ENCODE data around the gene CCDC198.

Gene CCDC198

DNA sequence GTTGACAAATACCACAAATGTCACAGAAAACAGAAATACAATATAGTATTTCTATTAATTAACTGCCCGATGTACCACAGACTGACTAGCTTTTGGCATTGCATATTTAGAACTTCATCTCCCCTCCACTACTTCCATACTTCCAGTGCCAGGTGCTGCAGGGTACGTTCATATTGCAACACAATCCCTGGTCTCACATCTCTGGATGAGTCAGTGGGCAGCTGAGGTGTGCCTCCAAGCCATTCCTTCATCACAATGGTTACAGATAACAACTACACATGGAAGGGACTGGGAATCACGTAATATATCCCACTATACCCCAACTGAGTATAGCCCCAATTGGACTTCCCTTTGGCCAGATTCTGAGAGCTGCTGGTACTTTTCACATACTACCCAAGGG, 31.1 kb downstream of the CCDC198 start:
- DNase-seq = no peak

DNA sequence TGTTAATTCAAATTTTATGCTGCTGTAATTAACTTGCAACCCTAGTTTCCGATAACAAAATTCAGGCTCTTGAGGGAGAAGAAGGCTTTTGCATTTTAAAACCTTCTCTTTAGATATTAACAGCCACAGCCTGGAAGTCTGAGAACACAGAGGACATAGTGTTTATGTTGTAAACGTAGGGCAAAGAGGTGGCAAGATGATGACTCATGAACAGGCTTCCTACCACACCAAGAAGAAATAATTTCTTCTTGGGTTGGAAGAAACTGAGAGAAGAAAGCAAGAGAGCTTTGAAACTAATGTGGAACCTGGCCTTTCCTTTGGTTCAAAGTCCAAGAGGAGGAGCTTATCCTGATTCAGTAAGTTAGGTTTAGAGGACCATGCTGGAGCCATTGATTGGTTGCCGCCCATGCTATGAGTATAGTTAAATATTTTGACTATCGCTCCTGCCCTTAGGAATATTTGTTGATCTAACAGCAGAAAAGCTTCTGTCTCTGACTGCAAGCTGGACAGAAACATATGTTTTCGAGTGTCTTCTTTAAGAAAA, 31.8 kb downstream of the CCDC198 start:
- DNase-seq = no peak

DNA sequence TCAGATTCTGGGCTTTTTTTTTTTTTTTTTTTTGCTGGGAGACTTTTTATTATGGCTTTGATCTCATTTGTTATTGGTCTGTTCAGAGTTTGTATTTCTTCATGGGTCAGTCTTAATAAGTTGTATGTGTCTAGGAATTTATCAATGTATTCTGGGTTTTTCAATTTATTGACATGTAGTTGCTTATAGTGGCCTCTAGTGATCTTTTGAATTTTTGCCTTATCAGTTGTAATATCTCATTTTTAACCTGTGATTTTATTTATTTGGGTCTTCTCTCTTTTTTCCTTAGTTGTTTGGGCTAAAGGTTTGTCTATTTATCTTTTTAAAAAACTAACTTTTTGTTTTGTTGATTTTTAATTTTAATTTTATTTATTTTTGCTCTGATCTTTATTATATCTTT, 57.7 kb downstream of the CCDC198 start:
- no peak for DNase-seq

DNA sequence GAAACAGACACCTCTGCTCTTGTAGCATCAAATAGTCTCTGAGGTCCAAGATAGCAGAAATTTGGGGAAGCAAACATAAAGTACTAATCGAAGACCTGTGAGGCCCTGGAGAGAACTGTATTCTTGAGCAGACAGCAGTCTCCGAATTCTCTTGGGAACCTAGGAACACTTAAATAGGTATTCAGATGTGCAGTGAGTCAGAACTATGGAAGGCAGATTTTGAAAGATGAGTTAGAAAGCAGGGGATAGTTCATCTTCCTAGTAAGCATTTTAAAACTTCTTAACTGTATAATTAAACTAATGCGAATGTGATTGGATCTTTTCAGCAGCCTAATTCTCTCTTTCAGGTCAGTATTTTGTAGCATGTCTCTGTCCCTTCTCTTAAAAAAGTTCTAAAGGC, 72.7 kb downstream of the CCDC198 start:
- DNase-seq = no peak

DNA sequence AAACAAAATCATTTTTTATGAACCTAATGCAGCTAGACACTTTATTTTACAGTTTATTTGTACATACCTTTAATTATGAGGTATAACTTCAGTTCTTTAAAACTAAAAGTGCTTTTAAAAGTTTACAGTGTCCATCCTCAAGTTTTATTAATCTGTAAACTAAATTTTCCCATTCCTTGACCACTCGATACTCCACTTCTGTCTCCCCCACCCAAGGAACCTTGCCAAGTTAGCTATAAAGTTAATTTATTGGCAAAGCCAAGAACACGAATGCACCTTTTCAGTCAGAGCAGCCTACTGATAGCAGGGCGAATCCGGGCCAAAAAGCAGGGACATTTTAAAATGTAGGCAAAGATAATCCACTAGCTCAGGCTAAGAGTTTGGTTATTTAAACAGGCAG, 73.6 kb downstream of the CCDC198 start:
- no peak for DNase-seq

Measured in CD4-positive, alpha-beta T cell treated with Interleukin-21 for 1 hour (primary cell).